ENCODE measurements around the gene AKAP13.

The AKAP13 gene

GRCh38 chr15:85444122-85444745, 63.8 kb downstream of the AKAP13 start:
- DNase-seq (ENCODE audit: low spot score), result no peak

GRCh38 chr15:85445361-85445760, 65.0 kb downstream of the AKAP13 start:
- no peak for FAIRE-seq
- no peak for DNase-seq (ENCODE audit: low spot score)

More at GRCh38 chr15:85444122-85444745, 63.8 kb downstream of the AKAP13 start:
- FAIRE-seq, result no peak

GRCh38 chr15:85451099-85451700, 70.8 kb downstream of the AKAP13 start:
- no peak for FAIRE-seq
- DNase-seq (ENCODE audit: low spot score), result no peak

GRCh38 chr15:85452436-85452835, 72.0 kb downstream of the AKAP13 start:
- no peak for FAIRE-seq
- DNase-seq (ENCODE audit: low spot score), result no peak

- DNase-seq (ENCODE audit: low spot score) (no peak), FAIRE-seq (no peak)
Observed at GRCh38 chr15:85453144-85453872, 72.9 kb downstream of the AKAP13 start.

GRCh38 chr15:85454403-85454802, 74.0 kb downstream of the AKAP13 start:
- FAIRE-seq (no peak), DNase-seq (ENCODE audit: low spot score) (no peak)

- DNase-seq (ENCODE audit: low spot score), result no peak
- no peak for FAIRE-seq
Observed at GRCh38 chr15:85455891-85456290, 75.5 kb downstream of the AKAP13 start.

- FAIRE-seq, result no peak
- no peak for DNase-seq (ENCODE audit: low spot score)
Observed at GRCh38 chr15:85456798-85457197, 76.4 kb downstream of the AKAP13 start.

GRCh38 chr15:85457392-85457968, 77.1 kb downstream of the AKAP13 start:
- no peak for DNase-seq (ENCODE audit: low spot score)
- no peak for FAIRE-seq

- FAIRE-seq, result no peak
Observed at GRCh38 chr15:85458764-85459163, 78.4 kb downstream of the AKAP13 start.

GRCh38 chr15:85462029-85462428, 81.6 kb downstream of the AKAP13 start:
- FAIRE-seq, result no peak

More at GRCh38 chr15:85458764-85459163, 78.4 kb downstream of the AKAP13 start:
- DNase-seq (ENCODE audit: low spot score), result no peak

GRCh38 chr15:85463276-85463892, 83.0 kb downstream of the AKAP13 start:
- FAIRE-seq (no peak), DNase-seq (ENCODE audit: low spot score) (no peak)

More at GRCh38 chr15:85462029-85462428, 81.6 kb downstream of the AKAP13 start:
- no peak for DNase-seq (ENCODE audit: low spot score)

- FAIRE-seq (no peak), DNase-seq (ENCODE audit: low spot score) (no peak)
Observed at GRCh38 chr15:85463976-85464375, 83.6 kb downstream of the AKAP13 start.

- DNase-seq (ENCODE audit: low spot score) (no peak), FAIRE-seq (no peak)
Observed at GRCh38 chr15:85464471-85464870, 84.1 kb downstream of the AKAP13 start.

GRCh38 chr15:85470563-85471271, 90.3 kb downstream of the AKAP13 start:
- no peak for DNase-seq (ENCODE audit: low spot score)
- no peak for FAIRE-seq

- FAIRE-seq (no peak), DNase-seq (ENCODE audit: low spot score) (no peak)
Observed at GRCh38 chr15:85472349-85472748, 91.9 kb downstream of the AKAP13 start.

- DNase-seq (ENCODE audit: low spot score), result peak; percentile 45
- peak; percentile 81 for FAIRE-seq
Observed at GRCh38 chr15:85473455-85473854, 93.1 kb downstream of the AKAP13 start.

- no peak for FAIRE-seq
- DNase-seq (ENCODE audit: low spot score), result peak; percentile 49
Observed at GRCh38 chr15:85474700-85475316, 94.4 kb downstream of the AKAP13 start.

- DNase-seq (ENCODE audit: low spot score) (no peak), FAIRE-seq (no peak)
Observed at GRCh38 chr15:85475317-85475701, 94.9 kb downstream of the AKAP13 start.

GRCh38 chr15:85475711-85476110, 95.3 kb downstream of the AKAP13 start:
- FAIRE-seq (no peak), DNase-seq (ENCODE audit: low spot score) (no peak)

GRCh38 chr15:85477061-85477460, 96.7 kb downstream of the AKAP13 start:
- FAIRE-seq (no peak), DNase-seq (ENCODE audit: low spot score) (no peak)

All from RCC 7860 (cell line).